OCI-LY1 (cell line): Measurements from ENCODE around the gene ATCAY.

Experiments used
- H2AFZ ChIP-seq: fragments of 200-600 bp; sonication (generic), shearing (Covaris generic); 2 replicates; pipeline ENCODE4 v1.6.0; 2014; ENCODE audit warnings: antibody characterized with exemption, mild to moderate bottlenecking, low read length
- H3F3A ChIP-seq: fragments of 200-600 bp; sonication (generic), shearing (Covaris generic); 2 replicates; pipeline ENCODE4 v1.6.0; 2014; ENCODE audit warnings: mild to moderate bottlenecking, antibody characterized with exemption, low read length, moderate library complexity; ENCODE audit not compliant: insufficient read depth
- H3K27ac ChIP-seq: fragments of 200-600 bp; sonication (generic); 2 replicates; pipeline ENCODE4 v1.5.1; 2014; ENCODE audit warnings: low read length, mixed run types, mild to moderate bottlenecking, low read depth; ENCODE audit not compliant: poor library complexity, severe bottlenecking
- H3K27me3 ChIP-seq: fragments of 200-600 bp; sonication (generic); 2 replicates; pipeline ENCODE4 v1.6.0; 2014; ENCODE audit warnings: antibody characterized with exemption, mild to moderate bottlenecking, low read length, moderate library complexity; ENCODE audit not compliant: insufficient read depth
- H3K36me3 ChIP-seq: fragments of 200-600 bp; sonication (generic); 2 replicates; pipeline ENCODE4 v1.6.1; 2014; ENCODE audit warnings: mild to moderate bottlenecking, antibody characterized with exemption, low read length, moderate library complexity, mixed read lengths; ENCODE audit not compliant: insufficient read depth
- H3K4me1 ChIP-seq: fragments of 200-600 bp; sonication (generic); 2 replicates; pipeline ENCODE4 v1.5.1; 2014; ENCODE audit warnings: mild to moderate bottlenecking, low read length, moderate library complexity; ENCODE audit not compliant: insufficient read depth, severe bottlenecking
- H3K4me2 ChIP-seq: fragments of 200-600 bp; sonication (generic), shearing (Covaris generic); 2 replicates; pipeline ENCODE4 v1.6.1; 2014; ENCODE audit warnings: low read length
- H3K4me3 ChIP-seq: fragments of 200-600 bp; sonication (generic); 2 replicates; pipeline ENCODE4 v1.5.1; 2014; ENCODE audit warnings: low read length, low read depth, mild to moderate bottlenecking, mixed read lengths; ENCODE audit not compliant: poor library complexity, severe bottlenecking
- H3K79me2 ChIP-seq: fragments of 200-600 bp; shearing (Covaris generic); 2 replicates; pipeline ENCODE4 v1.6.1; 2016; ENCODE audit warnings: mixed run types, low read length, mixed read lengths; ENCODE audit not compliant: insufficient read depth
- H3K9ac ChIP-seq: fragments of 200-600 bp; sonication (generic), shearing (Covaris generic); 2 replicates; pipeline ENCODE4 v1.6.1; 2014; ENCODE audit warnings: mild to moderate bottlenecking, low read length, mixed read lengths
- H3K9me2 ChIP-seq: fragments of 200-600 bp; sonication (generic), shearing (Covaris generic); 2 replicates; pipeline ENCODE4 v1.6.1; 2014; ENCODE audit warnings: low read depth, mild to moderate bottlenecking, low read length, mixed read lengths
- H3K9me3 ChIP-seq: fragments of 200-600 bp; shearing (Covaris generic); 2 replicates; pipeline ENCODE4 v1.6.1; 2014; ENCODE audit warnings: low read length, mixed read lengths
- H4K20me1 ChIP-seq: fragments of 200-600 bp; sonication (generic), shearing (Covaris generic); 2 replicates; pipeline ENCODE4 v1.6.0; 2016; ENCODE audit warnings: mild to moderate bottlenecking, low read length; ENCODE audit not compliant: insufficient read depth
- EZH2 ChIP-seq: fragments of 200-600 bp; sonication (generic), shearing (Covaris generic); IDR thresholded peaks from 2 replicates; pipeline ENCODE4 v1.8.0; 2017; ENCODE audit warnings: borderline replicate concordance, mixed run types, mild to moderate bottlenecking, antibody characterized with exemption, low read length, moderate library complexity, mixed read lengths
- TF ChIP-seq, protein P1 (sequence below): fragments of 200-600 bp; sonication (generic), shearing (Covaris generic); IDR thresholded peaks from 2 replicates; pipeline ENCODE4 v1.5.1; 2017; ENCODE audit warnings: mild to moderate bottlenecking, antibody characterized with exemption, low read length, moderate library complexity, mixed read lengths

ATCAY gene

DNA sequence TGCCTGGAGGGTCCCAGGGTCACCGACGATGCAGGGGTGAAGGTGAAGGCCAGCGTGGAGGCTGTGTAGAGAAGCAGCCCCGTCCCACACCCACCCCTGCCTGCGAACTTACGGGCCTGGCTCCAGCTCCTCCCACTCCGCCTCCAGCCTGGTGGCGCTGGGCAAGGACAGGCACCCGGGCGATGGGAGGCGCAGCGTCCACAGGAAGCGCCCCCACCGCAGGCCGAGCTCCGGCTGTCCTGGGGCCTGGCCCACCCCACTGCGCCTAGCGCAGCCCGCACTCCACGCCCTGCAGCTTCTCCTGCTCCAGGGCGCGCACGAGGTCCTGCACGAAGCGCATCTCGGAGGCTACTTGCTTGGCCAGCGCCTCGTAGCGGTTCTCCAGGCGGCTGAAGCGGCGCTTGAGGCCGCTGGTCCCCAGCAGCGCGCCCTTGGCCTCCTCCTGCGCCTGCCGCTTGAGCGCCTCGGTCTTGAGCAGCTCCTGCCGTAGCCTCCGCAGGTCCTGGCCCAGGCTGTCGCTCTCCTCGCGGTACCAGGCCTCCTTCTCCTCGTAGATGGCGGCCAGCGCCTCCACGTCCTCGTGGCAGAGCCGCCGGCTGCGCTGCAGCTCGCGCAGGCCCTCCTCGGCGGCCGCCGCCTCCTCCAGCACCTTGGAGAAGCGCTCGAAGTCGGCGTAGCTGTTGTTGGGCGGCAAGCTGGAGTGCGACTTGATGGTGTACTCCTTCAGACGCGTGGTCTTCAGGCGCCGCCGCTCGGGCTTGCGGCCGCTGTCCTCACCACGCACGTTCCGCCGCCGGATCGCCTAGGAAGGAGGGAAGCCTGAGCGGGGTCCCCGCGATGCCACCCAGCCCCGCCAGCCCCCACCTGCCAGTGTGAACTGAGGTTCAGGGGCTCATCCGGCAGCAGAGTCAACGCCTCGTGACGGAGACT, 78.6 kb downstream of the ATCAY start:
- Histone ChIP-seq H3K4me1 (no peaks in the 10 kb centered on the region), H4K20me1 (no peaks in the 10 kb centered on the region), H3K4me3 (no peak overlapping the region), H3F3A (no peaks in the 10 kb centered on the region), H3K4me2 (no peak overlapping the region), H3K9me2 (no peaks in the 10 kb centered on the region), H3K9ac (no peak overlapping the region), H3K79me2 (no peaks in the 10 kb centered on the region), H3K27me3 (no peaks in the 10 kb centered on the region), H3K36me3 (peaks cover 45% of the 10 kb centered on the region), H2AFZ (no peak overlapping the region), H3K27ac (no peak overlapping the region), H3K9me3 (no peaks in the 10 kb centered on the region)
- TF ChIP-seq, protein P1, sequence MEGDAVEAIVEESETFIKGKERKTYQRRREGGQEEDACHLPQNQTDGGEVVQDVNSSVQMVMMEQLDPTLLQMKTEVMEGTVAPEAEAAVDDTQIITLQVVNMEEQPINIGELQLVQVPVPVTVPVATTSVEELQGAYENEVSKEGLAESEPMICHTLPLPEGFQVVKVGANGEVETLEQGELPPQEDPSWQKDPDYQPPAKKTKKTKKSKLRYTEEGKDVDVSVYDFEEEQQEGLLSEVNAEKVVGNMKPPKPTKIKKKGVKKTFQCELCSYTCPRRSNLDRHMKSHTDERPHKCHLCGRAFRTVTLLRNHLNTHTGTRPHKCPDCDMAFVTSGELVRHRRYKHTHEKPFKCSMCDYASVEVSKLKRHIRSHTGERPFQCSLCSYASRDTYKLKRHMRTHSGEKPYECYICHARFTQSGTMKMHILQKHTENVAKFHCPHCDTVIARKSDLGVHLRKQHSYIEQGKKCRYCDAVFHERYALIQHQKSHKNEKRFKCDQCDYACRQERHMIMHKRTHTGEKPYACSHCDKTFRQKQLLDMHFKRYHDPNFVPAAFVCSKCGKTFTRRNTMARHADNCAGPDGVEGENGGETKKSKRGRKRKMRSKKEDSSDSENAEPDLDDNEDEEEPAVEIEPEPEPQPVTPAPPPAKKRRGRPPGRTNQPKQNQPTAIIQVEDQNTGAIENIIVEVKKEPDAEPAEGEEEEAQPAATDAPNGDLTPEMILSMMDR = no peak
- no peak for TF ChIP-seq EZH2

DNA sequence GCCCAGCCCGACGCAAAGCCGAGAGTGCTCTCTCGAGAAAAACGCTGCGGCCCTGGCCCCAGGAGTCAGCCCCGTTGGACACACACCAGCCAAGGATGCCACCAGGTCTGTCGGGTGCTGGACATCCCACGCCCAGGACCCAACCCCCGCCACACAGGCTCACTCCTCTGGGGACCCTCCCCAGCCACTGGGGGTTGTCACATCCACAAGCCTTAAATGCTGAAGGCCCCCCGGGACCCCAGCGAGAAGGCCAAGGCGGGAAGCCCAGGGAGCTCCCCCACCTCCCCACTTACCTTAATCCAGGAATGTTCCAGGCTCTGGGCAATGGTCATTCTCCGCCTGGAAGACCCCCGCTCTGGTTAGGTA, 79.3 kb downstream of the ATCAY start:
- H4K20me1 ChIP-seq = no peaks in the 10 kb centered on the region
- no peaks in the 10 kb centered on the region for H3K4me1 ChIP-seq
- H3F3A ChIP-seq = no peaks in the 10 kb centered on the region
- no peak overlapping the region for H3K4me3 ChIP-seq
- H3K9ac ChIP-seq = no peak overlapping the region
- no peaks in the 10 kb centered on the region for H3K79me2 ChIP-seq
- TF ChIP-seq, protein P1 = no peak
- TF ChIP-seq EZH2 = no peak
- H3K27me3 ChIP-seq = no peaks in the 10 kb centered on the region
- no peak overlapping the region for H2AFZ ChIP-seq
- no peak overlapping the region for H3K27ac ChIP-seq
- H3K9me3 ChIP-seq = no peaks in the 10 kb centered on the region
- no peaks in the 10 kb centered on the region for H3K9me2 ChIP-seq
- H3K4me2 ChIP-seq = no peak overlapping the region
- peaks cover 48% of the 10 kb centered on the region for H3K36me3 ChIP-seq

DNA sequence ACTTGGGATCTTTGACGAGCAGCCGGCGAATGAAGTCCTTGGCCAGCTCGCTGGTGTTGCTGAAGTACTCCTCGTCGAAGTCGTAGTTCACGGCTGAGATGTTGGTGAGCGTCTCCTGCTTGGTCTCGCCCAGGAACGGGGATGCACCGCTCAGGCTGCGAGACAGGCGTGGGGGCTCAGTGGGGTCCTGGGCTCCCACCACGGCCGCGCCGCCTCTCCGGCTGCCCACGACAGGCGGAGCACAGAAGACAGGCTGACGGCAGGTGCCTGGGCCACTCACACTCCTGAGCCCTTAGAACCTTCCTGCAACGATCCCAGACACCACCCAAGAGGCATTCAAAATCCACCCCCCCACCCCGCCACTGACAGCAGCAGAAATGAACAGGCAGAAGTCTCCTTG, 80.5 kb downstream of the ATCAY start:
- peaks cover 57% of the 10 kb centered on the region for H3K36me3 ChIP-seq

More for the DNA sequence above, 80.5 kb downstream of the ATCAY start:
- Histone ChIP-seq H3K27ac (no peak overlapping the region), H3K4me1 (no peaks in the 10 kb centered on the region), H3K4me2 (no peak overlapping the region), H3K4me3 (no peak overlapping the region), H3K9me2 (no peaks in the 10 kb centered on the region), H3K9me3 (no peaks in the 10 kb centered on the region), H2AFZ (no peak overlapping the region), H4K20me1 (no peaks in the 10 kb centered on the region), H3K9ac (no peak overlapping the region), H3K27me3 (no peaks in the 10 kb centered on the region), H3F3A (no peaks in the 10 kb centered on the region), H3K79me2 (no peaks in the 10 kb centered on the region)
- TF ChIP-seq EZH2 = no peak
- TF ChIP-seq, protein P1 = no peak
